Activated T-cell treated with anti-CD3 and anti-CD28 coated beads for 1 hour (primary cell): ENCODE measurements around the gene MZT2A.
"Not testable (repeated sequence)": the region's sequence is repeated elsewhere in the genome, so short reads cannot be mapped to it uniquely, and the experiment has no call there.

Experiments
- DNase-seq: peaks from one replicate; pipeline ENCODE4 v3.0.0-alpha.2; 2020; ENCODE audit warnings: low read depth

Gene MZT2A

DNA sequence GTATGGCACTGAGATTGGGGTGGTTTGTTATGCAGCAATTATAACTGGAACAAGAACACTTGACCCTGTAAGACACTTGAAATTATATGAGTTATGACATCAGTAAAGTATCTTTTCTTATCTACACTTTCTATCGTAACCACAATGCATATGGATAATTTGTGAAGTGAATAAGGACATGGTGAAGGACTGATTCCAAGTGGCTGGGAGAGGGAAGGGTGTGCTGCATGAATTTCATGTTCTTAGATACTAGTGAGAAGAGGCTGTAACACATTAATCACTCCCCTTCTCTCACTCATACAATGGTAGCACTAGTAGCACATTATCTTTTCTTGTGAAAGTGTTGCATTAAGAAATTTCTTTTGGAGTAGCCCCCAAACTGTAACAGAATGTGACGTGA, 37.3 kb downstream of the MZT2A start:
- DNase-seq, result not testable (repeated sequence)

DNA sequence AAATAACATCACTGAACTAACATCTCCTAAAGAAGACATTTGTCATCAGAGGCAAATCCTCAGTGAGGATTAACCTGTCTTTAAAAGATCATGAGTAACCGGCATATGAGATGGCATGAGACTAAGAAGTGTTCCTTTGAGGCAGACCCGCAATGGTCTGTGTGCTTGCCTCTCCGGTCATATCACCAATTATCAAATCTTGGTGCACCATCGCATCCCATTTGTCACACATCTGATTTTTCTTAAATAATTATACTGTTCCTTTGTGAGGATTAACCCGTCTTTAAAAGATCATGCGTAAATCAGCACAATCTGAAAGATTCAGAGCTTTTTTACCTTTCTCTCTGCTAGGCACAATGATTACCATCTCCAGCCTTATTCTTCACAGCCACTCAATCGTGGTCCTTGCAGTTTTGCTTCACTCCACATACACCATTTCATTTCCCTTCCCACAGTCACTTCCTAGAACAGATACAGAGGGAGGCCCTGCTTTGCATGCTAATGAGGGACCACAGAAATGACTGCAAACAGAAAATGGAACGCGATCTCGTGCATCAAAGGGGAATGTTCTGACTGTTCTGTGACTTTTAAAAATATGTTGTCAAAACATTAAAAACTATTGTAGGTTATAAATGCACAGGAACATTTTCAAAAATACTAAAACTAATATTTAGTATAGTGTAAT, 40.8 kb downstream of the MZT2A start:
- not testable (repeated sequence) for DNase-seq

DNA sequence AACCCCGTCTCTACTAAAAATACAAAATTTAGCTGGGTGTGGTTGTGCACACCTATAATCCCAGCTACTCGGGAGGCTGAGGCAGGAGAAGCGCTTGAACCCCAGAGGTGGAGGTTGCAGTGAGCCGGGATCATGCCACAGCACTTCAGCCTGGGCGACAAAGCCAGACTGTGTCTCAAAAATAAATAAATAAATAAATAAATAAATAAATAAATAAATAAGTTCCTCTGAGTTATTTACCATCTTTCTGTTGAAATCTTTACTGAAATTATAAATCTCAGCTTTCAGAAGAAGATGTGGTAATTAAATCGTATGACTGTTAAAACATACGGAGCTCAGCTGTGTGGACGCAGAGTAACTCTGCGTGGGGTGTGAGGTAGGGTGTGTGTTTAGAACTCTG, 44.2 kb downstream of the MZT2A start:
- DNase-seq, result not testable (repeated sequence)

DNA sequence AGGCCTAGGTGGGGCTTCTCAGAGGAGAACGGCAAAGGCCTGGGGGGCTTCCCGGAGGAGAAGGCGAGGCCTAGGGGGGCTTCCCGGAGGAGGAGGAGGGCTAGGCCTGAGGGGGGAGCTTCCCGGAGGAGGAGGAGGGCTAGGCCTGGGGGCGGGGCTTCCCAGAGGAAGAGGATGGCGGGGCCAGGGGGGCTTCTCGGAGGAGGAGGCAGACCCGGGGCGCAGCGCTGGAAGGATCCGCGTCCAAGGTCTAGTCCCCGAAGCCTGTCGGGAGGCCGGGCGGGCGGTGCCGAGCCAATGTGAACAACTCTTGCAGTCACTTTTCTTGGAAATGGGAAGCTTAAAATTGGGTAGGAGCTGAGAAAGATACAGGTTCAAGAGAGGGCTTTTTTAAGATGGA, 46.3 kb downstream of the MZT2A start:
- DNase-seq, result no peak

DNA sequence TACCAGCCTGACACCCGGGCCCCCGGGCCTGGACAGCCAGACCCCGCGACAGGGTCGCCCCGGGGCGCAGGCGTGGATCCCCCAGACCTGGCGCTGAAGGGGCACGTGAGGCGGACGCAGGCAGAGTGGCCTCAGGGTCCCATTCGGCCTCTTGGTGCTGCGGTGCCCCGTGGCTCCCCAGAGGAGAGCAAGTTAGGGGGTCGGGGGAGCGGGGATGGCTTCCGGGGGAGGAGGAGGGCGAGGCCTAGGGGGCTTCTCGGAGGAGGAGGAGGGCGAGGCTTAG, 46.7 kb downstream of the MZT2A start:
- DNase-seq, result not testable (repeated sequence)

DNA sequence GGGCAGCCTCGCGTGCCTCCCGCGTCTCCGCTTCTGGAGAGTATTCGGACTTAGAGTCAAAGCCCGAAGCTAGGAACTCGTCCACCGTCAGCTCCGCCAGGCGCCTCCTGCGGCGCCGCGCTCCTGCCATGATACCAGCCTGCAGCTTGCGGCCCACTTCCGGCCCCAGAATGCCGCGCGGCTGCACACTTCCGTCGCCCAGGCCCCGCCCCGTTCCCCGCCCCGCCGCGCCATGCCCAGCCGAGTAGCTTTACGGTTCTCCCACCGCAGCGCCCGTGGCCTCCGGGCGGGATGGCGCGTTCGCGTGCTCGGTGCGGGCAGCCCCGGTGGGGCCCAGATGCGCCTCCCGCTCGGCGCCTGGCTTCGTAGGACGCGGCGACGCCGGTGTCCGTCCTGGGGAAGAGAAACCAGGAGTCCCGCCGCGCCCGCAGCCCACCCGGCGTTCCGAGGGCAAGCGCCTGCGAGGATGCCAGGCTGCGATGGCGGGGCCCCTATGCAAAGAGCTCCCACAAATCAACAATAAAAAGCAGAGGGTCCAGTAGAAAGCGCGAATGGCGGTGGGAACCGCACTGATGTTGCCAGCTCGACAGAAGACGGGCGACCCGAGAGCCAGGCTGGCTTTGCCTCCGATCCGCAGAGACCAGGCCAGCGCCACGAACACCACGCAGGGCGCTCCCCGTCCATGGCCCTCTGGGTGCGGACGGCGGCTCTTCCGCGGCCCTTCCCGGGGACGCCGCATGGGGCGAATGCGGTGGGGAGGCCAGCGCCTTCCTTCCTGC, 47.3 kb downstream of the MZT2A start:
- DNase-seq, result not testable (repeated sequence)

DNA sequence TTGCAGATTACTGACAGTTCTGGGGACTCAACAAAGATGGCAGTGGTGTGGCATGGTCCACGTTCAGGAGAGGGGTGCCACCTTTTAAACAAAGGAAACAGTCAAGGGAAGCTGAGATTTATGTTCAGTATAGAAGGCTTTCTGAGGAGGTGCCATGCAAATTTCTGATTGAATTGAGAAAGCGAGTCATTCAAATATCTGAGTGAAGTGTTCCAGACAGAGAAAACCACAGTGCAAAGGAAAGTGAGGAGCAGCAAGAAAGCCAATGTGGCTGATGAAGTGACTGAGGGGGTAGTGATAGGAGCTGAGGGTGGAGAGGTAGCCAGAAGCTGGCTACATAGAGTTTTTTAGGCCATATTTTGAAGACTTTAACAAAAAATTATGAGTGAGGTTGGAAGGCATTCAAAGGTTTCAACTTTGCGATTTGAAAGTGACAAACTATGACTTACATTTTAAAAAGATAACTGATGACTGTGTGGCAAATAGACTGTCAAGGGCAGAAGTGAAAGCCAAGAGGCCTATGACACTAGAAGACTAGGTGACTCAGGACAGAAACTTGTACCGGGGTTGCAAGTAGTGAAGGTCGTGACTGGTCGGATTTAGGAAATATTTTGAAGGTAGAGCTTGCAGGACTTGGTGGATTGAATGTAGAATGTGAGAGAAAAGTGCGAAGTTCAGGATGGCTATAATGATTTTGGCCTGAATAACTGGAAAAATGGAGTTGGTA, 51.3 kb downstream of the MZT2A start:
- not testable (repeated sequence) for DNase-seq
